Femur (tissue), 1 donor: Measurements from ENCODE around the gene KCNT2.
"Not testable (repeated sequence)": the region's sequence is repeated elsewhere in the genome, so short reads cannot be mapped to it uniquely, and the experiment has no call there.

ENCODE experiments used
- DNase-seq: peaks from one replicate; pipeline ENCODE4 v3.0.0-alpha.2; 2017

Gene KCNT2

GRCh38 chr1:196590012-196590708 is 18.1 kb downstream of the KCNT2 start:
- DNase-seq, result no peak

- DNase-seq, result no peak
Observed at GRCh38 chr1:196584696-196585095, 23.5 kb downstream of the KCNT2 start.

- no peak for DNase-seq
Observed at GRCh38 chr1:196577386-196577785, 30.9 kb downstream of the KCNT2 start.

GRCh38 chr1:196573226-196573625 is 35.0 kb downstream of the KCNT2 start:
- DNase-seq, result no peak

- no peak for DNase-seq
Observed at GRCh38 chr1:196567238-196567637, 41.0 kb downstream of the KCNT2 start.

GRCh38 chr1:196563768-196564167 is 44.5 kb downstream of the KCNT2 start:
- DNase-seq, result no peak

GRCh38 chr1:196559314-196559713 is 48.9 kb downstream of the KCNT2 start:
- DNase-seq, result no peak

GRCh38 chr1:196558411-196558810 is 49.8 kb downstream of the KCNT2 start:
- DNase-seq, result no peak

GRCh38 chr1:196557797-196558196 is 50.4 kb downstream of the KCNT2 start:
- no peak for DNase-seq

- DNase-seq, result no peak
Observed at GRCh38 chr1:196550731-196551130, 57.5 kb downstream of the KCNT2 start.

- DNase-seq, result no peak
Observed at GRCh38 chr1:196546272-196547111, 61.7 kb downstream of the KCNT2 start.

GRCh38 chr1:196545222-196545621 is 63.0 kb downstream of the KCNT2 start:
- DNase-seq, result no peak

GRCh38 chr1:196544617-196545016 is 63.6 kb downstream of the KCNT2 start:
- DNase-seq, result no peak

- no peak for DNase-seq
Observed at GRCh38 chr1:196543833-196544232, 64.4 kb downstream of the KCNT2 start.

- no peak for DNase-seq
Observed at GRCh38 chr1:196538473-196538872, 69.8 kb downstream of the KCNT2 start.

- DNase-seq, result no peak
Observed at GRCh38 chr1:196535727-196536126, 72.5 kb downstream of the KCNT2 start.

- no peak for DNase-seq
Observed at GRCh38 chr1:196531737-196532524, 76.3 kb downstream of the KCNT2 start.

- no peak for DNase-seq
Observed at GRCh38 chr1:196527919-196528318, 80.3 kb downstream of the KCNT2 start.

- DNase-seq, result not testable (repeated sequence)
Observed at GRCh38 chr1:196522574-196523345, 85.5 kb downstream of the KCNT2 start.

GRCh38 chr1:196517193-196517592 is 91.0 kb downstream of the KCNT2 start:
- no peak for DNase-seq

GRCh38 chr1:196516373-196516772 is 91.9 kb downstream of the KCNT2 start:
- DNase-seq, result no peak

- no peak for DNase-seq
Observed at GRCh38 chr1:196515904-196516303, 92.3 kb downstream of the KCNT2 start.

GRCh38 chr1:196513821-196514220 is 94.4 kb downstream of the KCNT2 start:
- no peak for DNase-seq
